SJSA1 (cell line): ENCODE results near the gene PLK2. TPM values are rescaled to one million over a fixed set of nuclear protein-coding genes. Genes with fewer than 3 reads are reported as not detected.
A peak's percentile ranks its signal among the peaks of the same experiment; 100 is the strongest.

Source experiments
- DNase-seq, 2 experiments: peaks; one replicate each; pipeline ENCODE4 v3.0.0-alpha.2; 2015 to 2020; ENCODE audit warnings: low spot score in 2 of 2, low read depth in 1 of 2
- H3K27ac ChIP-seq: fragments of 250-450 bp; sonication (Bioruptor Pico); 2 replicates; pipeline ENCODE4 v1.5.1; 2020; ENCODE audit warnings: mild to moderate bottlenecking, moderate library complexity
- H3K27me3 ChIP-seq: fragments of 250-450 bp; sonication (Bioruptor Pico); replicated peaks from 2 replicates; pipeline ENCODE4 v1.5.1; 2020; ENCODE audit warnings: mild to moderate bottlenecking, moderate library complexity
- H3K36me3 ChIP-seq: fragments of 250-450 bp; sonication (Bioruptor Pico); 2 replicates; pipeline ENCODE4 v1.5.1; 2020; ENCODE audit warnings: mild to moderate bottlenecking
- H3K4me1 ChIP-seq: fragments of 250-450 bp; sonication (Bioruptor Pico); replicated peaks from 2 replicates; pipeline ENCODE4 v1.6.1; 2021; ENCODE audit warnings: mild to moderate bottlenecking
- H3K4me3 ChIP-seq: fragments of 250-450 bp; sonication (Bioruptor Pico); 2 replicates; pipeline ENCODE4 v1.5.1; 2020; ENCODE audit warnings: mild to moderate bottlenecking
- H3K9me3 ChIP-seq: fragments of 250-450 bp; sonication (Bioruptor Pico); replicated peaks from 2 replicates; pipeline ENCODE4 v1.5.1; 2020; ENCODE audit warnings: mild to moderate bottlenecking
- total RNA-seq: library from RNA; depleted of rRNA; stranded (reverse); fragments of >200 nt; shearing (Covaris generic); gene quantifications from 2 replicates; pipeline ENCODE4 v1.2.3, GENCODE V29; 2014

PLK2 gene
- total RNA-seq, 1 experiment from 2014 or later = 299 TPM

DNA sequence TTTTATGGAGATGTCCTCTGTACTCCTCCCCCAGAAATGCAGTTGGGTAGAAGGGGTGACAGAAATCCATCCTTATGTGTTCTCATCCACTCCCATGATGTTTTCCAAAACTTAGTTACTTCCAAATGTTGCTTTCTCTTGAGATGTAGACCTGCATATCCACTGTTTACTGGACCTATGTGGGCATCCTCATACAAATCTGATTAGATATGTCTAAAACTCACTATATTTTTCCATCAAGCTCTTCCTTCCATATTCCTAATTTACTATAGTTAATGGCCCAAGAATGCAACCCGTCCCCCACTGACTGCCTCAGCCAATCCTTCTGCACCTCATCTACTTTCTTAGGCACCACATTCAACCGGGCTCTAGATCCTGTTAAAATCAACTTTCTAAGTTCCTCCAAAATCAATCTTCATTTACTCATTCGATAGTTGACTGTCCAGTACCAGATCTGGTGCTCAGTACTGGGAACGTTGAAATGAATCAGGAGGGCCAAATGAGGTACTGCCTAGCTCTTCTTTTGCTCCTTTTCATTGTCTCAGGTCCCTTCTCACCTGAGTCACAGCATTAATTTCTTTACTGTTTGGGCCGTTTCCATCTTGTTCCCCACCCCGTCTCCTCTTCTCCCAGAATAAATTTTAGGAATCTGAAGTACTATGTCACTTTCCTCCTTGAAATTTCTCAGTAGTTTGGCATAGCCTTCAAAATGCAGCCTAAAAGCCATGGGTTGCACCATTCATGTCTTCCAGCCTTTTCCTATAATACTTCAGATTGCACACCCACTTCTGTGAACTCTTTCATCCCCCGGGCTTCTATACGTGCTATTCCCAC lies 7.9 kb downstream of the PLK2 start:
- H3K9me3 ChIP-seq = no peaks in the 10 kb centered on the region

DNA sequence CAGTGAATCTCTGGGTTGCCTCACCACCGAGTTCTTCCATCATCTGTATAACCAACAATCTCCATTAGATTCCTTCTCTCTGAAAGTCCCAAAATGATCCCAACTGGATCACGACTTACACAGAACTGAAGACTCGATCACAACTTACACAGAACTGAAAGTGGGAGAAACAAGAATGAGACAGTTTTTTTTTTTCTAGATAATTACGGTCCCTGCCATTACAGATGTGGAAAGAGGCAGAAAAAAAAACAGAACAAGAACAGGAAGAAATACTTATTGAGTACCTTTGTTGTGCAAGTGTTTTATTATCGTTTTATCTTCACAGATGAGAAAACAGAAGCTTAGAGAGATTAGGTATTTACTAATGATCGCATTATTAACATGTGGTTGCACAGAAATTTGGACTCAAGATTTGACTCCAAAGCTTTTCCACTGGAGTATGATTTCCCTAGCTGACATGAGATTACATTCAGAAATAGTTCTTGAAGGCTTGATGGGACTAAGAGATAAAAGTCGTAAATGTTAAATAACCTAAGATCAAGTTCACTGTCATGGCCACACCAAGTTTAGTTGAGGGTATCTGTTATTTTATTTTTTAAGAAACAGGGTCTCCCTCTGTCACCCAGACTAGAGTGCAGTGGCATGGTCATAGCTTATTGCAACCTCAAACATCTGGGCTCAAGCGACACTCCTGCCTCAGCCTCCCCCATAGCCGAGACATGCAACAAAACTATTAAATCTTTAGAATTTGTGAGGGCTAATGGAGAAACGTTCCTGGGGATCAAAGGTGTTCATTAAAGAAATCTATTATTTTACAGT lies 8.9 kb downstream of the PLK2 start:
- H3K36me3 ChIP-seq = peaks cover 50% of the 10 kb centered on the region
- peaks cover 13% of the 10 kb centered on the region for H3K4me1 ChIP-seq
- DNase-seq = no peak
- H3K4me3 ChIP-seq = no peak overlapping the region
- no peak overlapping the region for H3K27ac ChIP-seq
- H3K27me3 ChIP-seq = no peaks in the 10 kb centered on the region
- H3K9me3 ChIP-seq = no peaks in the 10 kb centered on the region

More for the DNA sequence above, 7.9 kb downstream of the PLK2 start:
- Histone ChIP-seq H3K4me3 (no peak overlapping the region), H3K27me3 (no peaks in the 10 kb centered on the region), H3K36me3 (peaks cover 59% of the 10 kb centered on the region), H3K4me1 (peaks cover 21% of the 10 kb centered on the region), H3K27ac (no peak overlapping the region)
- no peak for DNase-seq

DNA sequence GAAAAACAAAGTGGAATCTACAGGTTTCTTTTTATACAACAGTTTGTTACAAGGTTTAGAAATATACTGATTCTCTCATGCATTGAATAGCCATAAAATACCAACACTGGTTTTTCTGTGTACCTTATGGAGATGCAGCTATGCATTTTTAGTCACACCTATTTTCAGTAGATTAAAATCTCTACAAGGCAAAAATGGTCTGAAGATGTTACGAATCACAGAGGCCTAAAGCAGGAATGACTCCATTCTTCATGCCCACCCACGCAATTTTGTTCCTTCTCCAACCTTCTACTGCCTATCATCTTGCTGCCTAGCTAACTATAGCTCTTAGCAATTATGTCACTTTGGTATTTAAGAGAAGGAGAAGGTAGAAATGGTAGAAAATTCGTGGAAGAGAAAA lies 9.9 kb downstream of the PLK2 start:
- Histone ChIP-seq H3K4me3 (no peak overlapping the region), H3K36me3 (peaks cover 40% of the 10 kb centered on the region), H3K27me3 (no peaks in the 10 kb centered on the region), H3K27ac (no peak overlapping the region), H3K9me3 (no peaks in the 10 kb centered on the region), H3K4me1 (peaks cover 3% of the 10 kb centered on the region)
- no peak for DNase-seq

DNA sequence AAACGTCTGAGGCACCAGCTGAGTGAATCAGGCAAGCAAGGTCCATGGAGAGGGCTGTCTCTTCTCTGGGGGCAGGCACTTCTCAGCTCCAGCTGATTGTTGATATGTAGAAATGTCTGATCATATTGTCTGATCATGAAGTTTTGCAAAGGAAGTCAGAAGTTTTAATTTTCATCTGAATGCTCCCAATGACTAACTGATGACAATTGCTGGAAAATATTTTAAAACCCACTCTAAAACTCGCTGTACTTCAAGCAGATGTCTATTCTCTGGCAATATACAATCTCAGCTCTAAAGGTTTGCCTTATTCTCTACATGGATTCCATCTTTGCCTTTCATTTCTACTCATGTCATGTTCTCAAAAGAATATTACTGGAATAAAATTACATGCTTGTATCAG lies 12.7 kb downstream of the PLK2 start:
- DNase-seq = no peak
- peaks cover 12% of the 10 kb centered on the region for H3K36me3 ChIP-seq
- H3K4me3 ChIP-seq = no peak overlapping the region
- H3K27me3 ChIP-seq = no peaks in the 10 kb centered on the region
- no peak overlapping the region for H3K27ac ChIP-seq
- H3K4me1 ChIP-seq = no peaks in the 10 kb centered on the region
- no peaks in the 10 kb centered on the region for H3K9me3 ChIP-seq

DNA sequence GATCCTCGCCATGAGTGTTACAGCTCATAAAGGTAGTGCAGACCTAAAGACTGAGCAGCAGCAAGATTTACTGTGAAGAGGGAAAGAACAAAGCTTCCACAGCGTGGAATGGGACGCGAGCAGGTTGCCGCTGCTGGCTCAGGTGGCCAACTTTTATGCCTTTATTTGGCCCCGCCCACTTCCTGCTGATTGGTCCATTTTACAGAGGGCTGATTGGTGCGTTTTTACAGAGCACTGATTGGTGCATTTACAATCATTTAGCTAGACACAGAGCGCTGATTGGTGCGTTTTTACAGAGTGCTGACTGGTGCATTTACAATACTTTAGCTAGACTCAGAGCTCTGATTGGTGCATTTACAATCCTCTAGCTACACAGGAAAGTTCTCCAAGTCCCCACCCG lies 13.9 kb downstream of the PLK2 start:
- Histone ChIP-seq H3K4me1 (no peaks in the 10 kb centered on the region), H3K4me3 (no peak overlapping the region), H3K9me3 (no peaks in the 10 kb centered on the region), H3K27ac (no peak overlapping the region), H3K36me3 (peaks cover 4% of the 10 kb centered on the region; the same call in 1 of the 2 replicates), H3K27me3 (no peaks in the 10 kb centered on the region)
- no peak for DNase-seq

DNA sequence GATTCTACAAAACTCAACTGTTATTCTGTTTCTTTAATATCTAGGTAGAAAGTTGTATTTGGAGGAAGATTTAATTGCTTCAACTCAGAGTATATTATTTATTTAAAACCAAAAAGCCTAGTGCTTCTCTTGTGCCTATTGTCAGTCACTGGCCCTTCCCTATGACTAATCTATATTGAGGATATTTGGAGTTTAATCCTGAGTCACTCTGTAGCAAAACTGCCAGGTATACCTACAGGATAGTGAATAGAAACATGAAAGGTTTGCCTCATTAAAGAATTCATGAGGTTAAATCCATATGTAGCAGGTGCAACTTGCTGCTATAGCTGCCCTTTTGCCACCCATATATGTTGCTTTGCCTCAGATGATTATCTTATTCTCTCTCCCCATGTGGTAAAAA lies 15.1 kb downstream of the PLK2 start:
- no peaks in the 10 kb centered on the region for H3K36me3 ChIP-seq
- no peak overlapping the region for H3K27ac ChIP-seq
- no peaks in the 10 kb centered on the region for H3K27me3 ChIP-seq
- H3K4me3 ChIP-seq = no peak overlapping the region
- H3K4me1 ChIP-seq = no peaks in the 10 kb centered on the region
- DNase-seq = no peak
- H3K9me3 ChIP-seq = no peaks in the 10 kb centered on the region

DNA sequence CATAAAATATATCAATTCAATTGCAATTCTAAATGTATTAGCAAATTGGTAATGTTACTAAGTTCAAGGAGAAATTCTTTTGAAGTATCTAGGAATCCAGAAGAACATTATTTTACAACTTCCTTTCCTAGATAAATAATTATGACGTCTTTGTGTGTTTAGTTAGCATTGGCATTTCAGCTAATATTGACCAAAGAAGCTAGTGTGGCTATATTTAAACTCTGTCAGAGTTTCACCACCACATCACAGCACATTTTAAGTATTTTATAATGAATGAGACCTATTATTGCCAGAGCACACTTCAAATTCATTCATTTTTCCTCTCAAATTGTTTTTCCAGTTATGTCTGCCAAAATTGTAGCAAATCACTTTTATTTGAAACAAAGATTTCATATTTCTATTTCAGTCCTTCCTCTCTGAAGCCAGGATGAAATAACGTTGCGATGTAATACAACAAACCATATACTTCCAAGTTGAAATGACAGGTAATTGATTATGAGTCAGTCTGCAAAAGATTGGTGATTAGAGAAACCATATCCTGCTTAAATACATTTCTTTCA lies 18.9 kb downstream of the PLK2 start:
- Histone ChIP-seq H3K27me3 (no peaks in the 10 kb centered on the region), H3K36me3 (no peaks in the 10 kb centered on the region), H3K4me3 (no peak overlapping the region), H3K4me1 (no peaks in the 10 kb centered on the region), H3K9me3 (no peaks in the 10 kb centered on the region), H3K27ac (no peak overlapping the region)
- DNase-seq = no peak

DNA sequence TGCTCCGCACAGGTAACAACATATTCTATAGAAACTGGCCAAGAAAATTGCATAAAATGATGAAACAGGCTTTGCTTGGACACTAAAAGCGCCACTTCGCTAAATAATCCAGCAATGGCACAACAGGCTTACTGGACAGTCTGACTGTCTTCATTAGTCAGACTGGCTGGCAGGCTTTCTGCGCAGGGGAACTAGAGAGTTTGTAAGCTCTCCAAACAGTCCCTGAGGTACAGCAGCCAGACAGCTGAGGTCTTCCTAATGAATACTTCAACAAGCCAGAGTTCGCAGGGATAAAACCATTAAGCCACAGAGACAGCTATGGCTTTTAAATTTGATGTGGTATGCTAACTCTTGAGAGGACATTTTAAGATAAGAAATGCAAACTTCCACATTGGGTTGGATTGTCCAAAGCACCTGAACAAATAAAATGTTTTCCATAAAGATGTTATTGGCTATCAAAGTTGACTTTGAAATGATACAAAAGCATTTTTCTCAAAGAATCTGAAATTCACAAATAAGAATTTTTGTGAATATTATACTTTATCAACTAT lies 20.7 kb downstream of the PLK2 start:
- no peak overlapping the region for H3K4me3 ChIP-seq

DNA sequence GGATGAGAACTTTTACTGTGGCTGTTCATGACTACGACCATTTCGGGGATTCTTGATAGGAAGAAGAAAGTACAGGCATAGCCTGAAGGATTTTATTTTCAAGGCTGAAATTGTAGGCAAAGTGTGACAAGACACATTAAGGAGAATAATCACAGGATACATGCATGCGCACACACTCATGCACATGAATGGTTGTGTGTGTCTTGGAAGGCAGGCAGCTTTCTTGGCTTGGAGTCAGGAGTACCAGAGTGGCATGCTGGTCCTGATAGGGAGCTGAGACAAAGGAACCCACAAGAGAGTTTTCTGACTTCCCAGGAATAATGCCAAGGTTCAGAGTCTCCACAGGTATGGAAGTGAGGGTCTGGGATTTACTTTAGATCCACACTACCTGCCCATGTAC lies 22.2 kb downstream of the PLK2 start:
- no peaks in the 10 kb centered on the region for H3K4me1 ChIP-seq
- no peak for DNase-seq
- no peaks in the 10 kb centered on the region for H3K27me3 ChIP-seq
- H3K36me3 ChIP-seq = no peaks in the 10 kb centered on the region
- no peaks in the 10 kb centered on the region for H3K9me3 ChIP-seq
- no peak overlapping the region for H3K27ac ChIP-seq
- no peak overlapping the region for H3K4me3 ChIP-seq

More for the DNA sequence above, 20.7 kb downstream of the PLK2 start:
- Histone ChIP-seq H3K4me1 (no peaks in the 10 kb centered on the region), H3K36me3 (no peaks in the 10 kb centered on the region), H3K9me3 (no peaks in the 10 kb centered on the region), H3K27me3 (no peaks in the 10 kb centered on the region), H3K27ac (no peak overlapping the region)
- DNase-seq = no peak

DNA sequence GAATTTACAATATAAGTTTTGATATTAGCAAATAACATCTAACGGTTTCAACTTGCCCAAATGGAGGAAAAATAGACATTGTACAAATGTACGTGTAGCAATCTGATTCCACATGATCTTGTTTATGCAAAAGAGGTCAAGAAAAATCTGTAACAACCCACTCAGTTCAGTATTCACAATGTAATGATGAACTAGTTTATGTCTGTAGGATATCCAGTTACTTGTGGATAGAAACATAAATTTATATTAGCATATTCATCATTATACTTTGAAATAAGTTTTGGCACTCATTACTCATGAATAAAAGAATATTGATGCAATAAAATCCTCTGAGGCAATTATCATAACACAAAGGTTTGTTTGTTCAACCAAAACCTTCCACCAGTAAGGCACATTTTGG lies 28.1 kb downstream of the PLK2 start:
- Histone ChIP-seq H3K36me3 (no peaks in the 10 kb centered on the region), H3K4me3 (no peak overlapping the region), H3K9me3 (no peaks in the 10 kb centered on the region), H3K4me1 (no peaks in the 10 kb centered on the region), H3K27ac (no peak overlapping the region), H3K27me3 (no peaks in the 10 kb centered on the region)
- no peak for DNase-seq

DNA sequence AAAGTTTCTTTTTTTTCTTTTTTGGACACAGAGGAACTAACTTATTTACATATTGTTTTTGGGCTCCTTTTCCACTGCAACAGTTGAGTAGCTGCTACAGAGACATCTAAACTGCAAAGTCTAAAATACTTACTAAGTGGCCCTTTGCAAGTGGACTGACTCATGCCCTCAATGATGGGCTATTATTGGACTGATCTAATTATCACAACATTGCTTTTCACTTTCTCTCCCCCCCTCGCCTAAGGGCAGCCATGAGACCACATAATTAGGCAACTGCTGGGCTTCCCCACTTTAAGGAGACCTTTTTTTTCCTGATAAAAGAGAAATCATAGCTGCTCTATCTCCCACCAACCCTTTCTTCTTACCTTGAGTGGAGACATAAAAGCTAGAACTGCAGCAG lies 47.0 kb downstream of the PLK2 start:
- Histone ChIP-seq H3K4me1 (peaks cover 11% of the 10 kb centered on the region; the same call in 1 of the 2 replicates), H3K27me3 (no peaks in the 10 kb centered on the region), H3K27ac (no peak overlapping the region), H3K4me3 (no peak overlapping the region), H3K9me3 (no peaks in the 10 kb centered on the region), H3K36me3 (no peaks in the 10 kb centered on the region)
- no peak for DNase-seq

DNA sequence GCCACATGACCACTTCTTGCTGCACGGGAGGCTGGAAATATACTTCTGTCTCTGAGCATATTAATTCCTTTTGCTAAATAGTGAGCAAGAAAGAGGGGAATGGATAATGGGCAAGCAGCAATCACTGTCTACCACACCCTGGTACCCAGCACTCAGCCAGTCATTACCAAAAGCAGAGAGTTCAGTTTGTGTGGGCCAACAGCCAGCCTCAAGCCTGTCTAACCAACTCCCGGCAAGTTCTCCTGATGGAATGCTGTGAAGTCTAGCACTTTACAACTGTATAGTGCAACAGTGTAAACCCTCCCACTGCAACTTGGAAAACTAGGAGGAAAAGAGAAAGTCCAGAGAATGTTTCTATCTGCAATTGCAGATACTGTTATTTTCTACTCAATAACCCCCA lies 47.8 kb downstream of the PLK2 start:
- DNase-seq = no peak
- no peak overlapping the region for H3K27ac ChIP-seq
- no peak overlapping the region for H3K4me3 ChIP-seq
- no peaks in the 10 kb centered on the region for H3K27me3 ChIP-seq
- H3K4me1 ChIP-seq = peaks cover 20% of the 10 kb centered on the region
- H3K9me3 ChIP-seq = no peaks in the 10 kb centered on the region
- no peaks in the 10 kb centered on the region for H3K36me3 ChIP-seq

DNA sequence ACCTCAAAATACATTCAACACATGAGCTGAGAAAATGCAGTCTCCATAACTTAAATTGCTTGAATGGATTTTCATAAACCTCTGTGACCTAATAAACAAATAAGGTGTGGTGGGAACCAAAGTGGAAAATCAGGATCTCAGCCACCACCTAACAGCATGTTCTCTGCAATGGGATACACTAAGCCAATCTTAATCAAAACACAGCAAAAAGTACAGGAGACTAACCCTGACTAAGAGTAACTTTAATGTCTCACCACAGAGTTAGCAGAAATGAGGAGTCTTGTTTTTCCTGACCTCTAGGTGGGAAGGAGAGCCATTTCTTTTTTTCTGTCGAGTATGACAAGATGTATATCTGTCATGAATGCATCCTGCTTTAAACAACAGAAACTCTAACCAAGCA lies 48.5 kb downstream of the PLK2 start:
- Histone ChIP-seq H3K4me1 (peaks cover 26% of the 10 kb centered on the region), H3K36me3 (no peaks in the 10 kb centered on the region), H3K4me3 (no peak overlapping the region), H3K9me3 (no peaks in the 10 kb centered on the region), H3K27ac (no peak overlapping the region), H3K27me3 (no peaks in the 10 kb centered on the region)
- no peak for DNase-seq

DNA sequence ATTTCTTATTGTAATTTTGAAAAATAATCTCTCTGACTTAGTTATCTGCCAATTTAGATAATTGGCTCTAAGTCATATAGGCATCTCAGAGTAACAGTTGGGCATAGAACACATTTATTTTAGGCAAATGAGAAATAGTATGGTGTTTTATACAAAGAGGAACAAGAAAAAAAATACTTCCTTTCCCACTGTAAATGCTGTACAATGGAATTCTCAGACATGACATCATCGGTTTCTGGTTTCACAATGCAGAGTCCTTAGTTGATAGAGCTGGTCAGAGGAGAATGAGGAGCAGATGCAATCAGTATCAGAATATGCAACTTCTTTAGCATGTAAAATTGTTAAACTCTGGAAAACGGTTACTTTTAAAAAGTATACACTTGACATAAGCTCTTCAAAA lies 49.4 kb downstream of the PLK2 start:
- Histone ChIP-seq H3K27ac (peak overlapping the region; percentile 26; the same call in 1 of the 2 replicates), H3K4me1 (peaks cover 26% of the 10 kb centered on the region), H3K27me3 (no peaks in the 10 kb centered on the region), H3K36me3 (no peaks in the 10 kb centered on the region), H3K9me3 (no peaks in the 10 kb centered on the region), H3K4me3 (no peak overlapping the region)
- peak in 1 of 2 experiments; percentile 69 for DNase-seq
